ENCODE measurements around the gene PRKD2. TPM values are rescaled to one million over a fixed set of nuclear protein-coding genes. Genes with fewer than 3 reads are reported as not detected.
A peak's percentile ranks its signal among the peaks of the same experiment; 100 is the strongest.

Gene PRKD2
- total RNA-seq, 1 donor from 2014 or later = 14.9 TPM

DNA sequence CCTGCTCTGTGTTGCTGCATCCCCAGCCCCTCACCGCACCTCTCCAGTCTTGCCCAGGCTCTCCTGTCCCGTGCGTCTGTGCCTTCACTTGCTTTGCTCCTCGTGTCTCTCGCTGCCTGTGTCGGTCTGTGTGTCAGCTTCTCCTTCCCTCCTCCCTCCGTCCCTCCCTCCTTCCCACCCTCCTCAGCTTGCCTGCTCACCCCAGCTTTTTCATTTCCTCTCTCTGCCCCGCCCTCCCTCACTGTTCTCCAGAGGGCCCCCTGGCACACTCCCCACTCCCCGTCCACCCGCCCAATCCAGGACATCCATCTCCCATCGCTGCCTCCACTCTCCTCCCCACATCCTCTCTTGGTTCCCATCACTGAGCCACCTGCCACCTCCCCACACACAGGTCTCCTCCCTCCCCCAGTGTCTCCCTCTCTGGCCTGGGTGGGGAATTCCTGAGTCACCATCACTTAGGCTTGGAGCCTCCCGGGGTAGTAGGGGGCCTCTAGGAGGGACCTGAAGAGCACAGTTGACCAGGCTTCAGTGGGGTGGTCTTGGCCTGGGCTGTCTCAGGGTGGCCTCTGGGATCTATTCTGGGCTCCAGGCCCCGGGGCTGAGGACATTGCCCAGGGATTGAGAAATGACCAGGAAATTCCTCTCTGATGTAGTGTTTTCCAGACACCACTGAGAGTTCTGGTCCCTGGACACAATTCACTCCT is 91.8 kb downstream of the PRKD2 start, which contains the start of gene PTGIR:
PTGIR (minus strand) TSS at position 132 of the 704 bp plus-strand sequence. CDS start 864 bp downstream, outside the sequence.
- peaks cover 29% of the 10 kb centered on the region for H3K4me1 Mint-ChIP-seq
- peaks cover 6% of the 10 kb centered on the region for H3F3A ChIP-seq (ENCODE audit: low read depth)
- peaks cover 12% of the 10 kb centered on the region for H3K4me1 ChIP-seq
- no peaks in the 10 kb centered on the region for H3K36me3 ChIP-seq
- no peaks in the 10 kb centered on the region for H4K20me1 ChIP-seq (ENCODE audit: low read depth)
- TF ChIP-seq, protein P1, sequence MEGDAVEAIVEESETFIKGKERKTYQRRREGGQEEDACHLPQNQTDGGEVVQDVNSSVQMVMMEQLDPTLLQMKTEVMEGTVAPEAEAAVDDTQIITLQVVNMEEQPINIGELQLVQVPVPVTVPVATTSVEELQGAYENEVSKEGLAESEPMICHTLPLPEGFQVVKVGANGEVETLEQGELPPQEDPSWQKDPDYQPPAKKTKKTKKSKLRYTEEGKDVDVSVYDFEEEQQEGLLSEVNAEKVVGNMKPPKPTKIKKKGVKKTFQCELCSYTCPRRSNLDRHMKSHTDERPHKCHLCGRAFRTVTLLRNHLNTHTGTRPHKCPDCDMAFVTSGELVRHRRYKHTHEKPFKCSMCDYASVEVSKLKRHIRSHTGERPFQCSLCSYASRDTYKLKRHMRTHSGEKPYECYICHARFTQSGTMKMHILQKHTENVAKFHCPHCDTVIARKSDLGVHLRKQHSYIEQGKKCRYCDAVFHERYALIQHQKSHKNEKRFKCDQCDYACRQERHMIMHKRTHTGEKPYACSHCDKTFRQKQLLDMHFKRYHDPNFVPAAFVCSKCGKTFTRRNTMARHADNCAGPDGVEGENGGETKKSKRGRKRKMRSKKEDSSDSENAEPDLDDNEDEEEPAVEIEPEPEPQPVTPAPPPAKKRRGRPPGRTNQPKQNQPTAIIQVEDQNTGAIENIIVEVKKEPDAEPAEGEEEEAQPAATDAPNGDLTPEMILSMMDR (IDR thresholded peaks at IDR 0.05) = no peak
- TF ChIP-seq EZH2phosphoT487 (IDR thresholded peaks at IDR 0.05) = no peak
- no peak within 1 kb of the TSS for H2AFZ ChIP-seq (replicated peaks)
- peak within 1 kb of the TSS; percentile 63 for H3K27ac Mint-ChIP-seq
- no peaks in the 10 kb centered on the region for H3K9me3 ChIP-seq (ENCODE audit: low read depth)
- no peaks in the 10 kb centered on the region for H3K79me2 ChIP-seq (ENCODE audit: low read depth)
- H3K36me3 Mint-ChIP-seq = no peaks in the 10 kb centered on the region
- H3K4me2 ChIP-seq = no peak within 1 kb of the TSS
- no peak within 1 kb of the TSS for H3K27ac ChIP-seq
- DNase-seq (ENCODE audit: low spot score) = no peak
- peaks cover 15% of the 10 kb centered on the region for H3K27me3 Mint-ChIP-seq (ENCODE audit: insufficient read depth, low read depth)
- H3K9me3 Mint-ChIP-seq = no peaks in the 10 kb centered on the region
- no peak within 1 kb of the TSS for H3K9ac ChIP-seq
- no peak within 1 kb of the TSS for H3K4me3 ChIP-seq
- H3K27me3 ChIP-seq = no peaks in the 10 kb centered on the region
- H3K4me3 Mint-ChIP-seq = no peak within 1 kb of the TSS

MicroRNAs within 50 kb of the gene (microRNA counts, 767-probe panel; counts per million panel counts)
- microRNA hsa-miR-320e = 460 counts per million, percentile 90 among the panel's probes with 10 or more counts

Small RNA genes within 50 kb of the gene (microRNA-seq; reads per million reads assigned to microRNA genes)
- 1.6 reads per million for gene MIR320E

Small RNA genes within 50 kb of the gene (small RNA-seq; reads per million reads assigned to genes)
- gene MIR320E (not detected), gene RF00019 (not detected), gene RN7SL364P (2.0 reads per million, percentile 88 among the genes with 10 or more reads in this experiment)

Other genes with a start within 250 kb of the PRKD2 start
- 42.5 and 43.9 TPM in 2 replicates for gene PNMA8A, start 245.6 kb downstream of the PRKD2 start, total RNA-seq (ENCODE audit: low replicate concordance)
- gene PNMA8B, start 221.2 kb downstream of the PRKD2 start, total RNA-seq (ENCODE audit: low replicate concordance) = 0.09 and 3.9 TPM in 2 replicates
- gene CALM3, start 115.8 kb downstream of the PRKD2 start, total RNA-seq (ENCODE audit: low replicate concordance) = 373 and 403 TPM in 2 replicates
- gene PTGIR, start 92.0 kb downstream of the PRKD2 start, total RNA-seq (ENCODE audit: low replicate concordance) = not detected in 2 replicates
- gene GNG8, start 80.9 kb downstream of the PRKD2 start, total RNA-seq (ENCODE audit: low replicate concordance) = not detected in 2 replicates
- 0.75 and 2.2 TPM in 2 replicates for gene DACT3, start 55.9 kb downstream of the PRKD2 start, total RNA-seq (ENCODE audit: low replicate concordance)
- 18.6 and 40.5 TPM in 2 replicates for gene FKRP, start 28.9 kb upstream of the PRKD2 start, total RNA-seq (ENCODE audit: low replicate concordance)
- 54.1 and 149 TPM in 2 replicates for gene STRN4, start 29.3 kb upstream of the PRKD2 start, total RNA-seq (ENCODE audit: low replicate concordance)
- gene SLC1A5, start 71.5 kb upstream of the PRKD2 start, total RNA-seq (ENCODE audit: low replicate concordance) = 39.5 and 81.6 TPM in 2 replicates
- 104 and 120 TPM in 2 replicates for gene AP2S1, start 133.7 kb upstream of the PRKD2 start, total RNA-seq (ENCODE audit: low replicate concordance)
- 38.4 and 43.3 TPM in 2 replicates for gene ARHGAP35, start 143.9 kb upstream of the PRKD2 start, total RNA-seq (ENCODE audit: low replicate concordance)